GM23338 (cell line): Measurements from ENCODE around the gene CORO7.

Experiments used
- CTCF ChIP-seq, 2 experiments: fragments of 200-600 bp in 1 of 2; sonication (generic) in 1 of 2; conservative IDR thresholded peaks; 2 replicates each; pipeline versions ENCODE4 v1.5.1 to v1.6.1; 2016 to 2017; ENCODE audit warnings: antibody characterized with exemption in 2 of 2, low read depth in 2 of 2, mild to moderate bottlenecking in 2 of 2, moderate library complexity in 1 of 2
- EZH2 ChIP-seq: fragments of 200-600 bp; sonication (generic); IDR thresholded peaks from one replicate; pipeline ENCODE4 v1.8.0; 2017; ENCODE audit warnings: antibody characterized with exemption, mild to moderate bottlenecking, low read depth; ENCODE audit not compliant: unreplicated experiment
- EZH2phosphoT487 ChIP-seq: fragments of 200-600 bp; sonication (generic); IDR thresholded peaks from one replicate; pipeline ENCODE4 v1.8.1; 2018; ENCODE audit warnings: antibody characterized with exemption; ENCODE audit not compliant: unreplicated experiment
- JUNB ChIP-seq: IDR thresholded peaks from one replicate; pipeline ENCODE4 v1.6.1; 2016; ENCODE audit warnings: antibody characterized with exemption; ENCODE audit not compliant: unreplicated experiment
- POLR2AphosphoS5 ChIP-seq: IDR thresholded peaks from 2 replicates; pipeline ENCODE4 v1.6.1; 2016; ENCODE audit warnings: antibody characterized with exemption, low read depth
- STAT1 ChIP-seq: IDR thresholded peaks from one replicate; pipeline ENCODE4 v1.6.1; 2016; ENCODE audit warnings: antibody characterized with exemption; ENCODE audit not compliant: unreplicated experiment
- ZNF114 ChIP-seq: fragments of 250-450 bp; sonication (Bioruptor Pico); IDR thresholded peaks from 2 replicates; pipeline ENCODE4 v1.5.0; 2020; ENCODE audit warnings: mild to moderate bottlenecking, moderate library complexity
- TF ChIP-seq, protein P1 (sequence below): IDR thresholded peaks from one replicate; pipeline ENCODE4 v1.6.1; 2018; ENCODE audit warnings: antibody characterized with exemption; ENCODE audit not compliant: unreplicated experiment

DNA sequence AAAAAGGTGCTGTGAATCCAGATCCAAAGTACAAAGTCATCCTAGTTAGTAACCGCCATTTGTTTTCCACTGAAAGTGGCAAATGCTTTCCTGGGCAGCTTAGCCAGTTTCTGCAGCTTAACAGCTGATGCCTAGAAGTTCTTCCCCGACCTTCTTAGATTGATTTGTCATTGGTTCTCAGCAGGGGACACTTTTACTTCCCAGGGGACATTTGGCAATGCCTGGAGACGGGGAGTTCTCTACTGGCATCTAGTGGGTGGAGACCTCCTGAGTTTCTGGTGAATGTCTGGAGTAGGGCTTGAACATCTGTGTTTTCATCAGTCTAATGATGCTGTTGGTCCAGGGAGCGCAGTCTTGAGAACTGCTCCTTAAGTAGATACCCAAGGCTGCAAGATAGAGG is 16.8 kb upstream of the CORO7 start:
- TF ChIP-seq CTCF (conservative IDR thresholded peaks at IDR 0.05; ENCODE audit: low read depth in 2 of 2) = no peak
- TF ChIP-seq, protein P1, sequence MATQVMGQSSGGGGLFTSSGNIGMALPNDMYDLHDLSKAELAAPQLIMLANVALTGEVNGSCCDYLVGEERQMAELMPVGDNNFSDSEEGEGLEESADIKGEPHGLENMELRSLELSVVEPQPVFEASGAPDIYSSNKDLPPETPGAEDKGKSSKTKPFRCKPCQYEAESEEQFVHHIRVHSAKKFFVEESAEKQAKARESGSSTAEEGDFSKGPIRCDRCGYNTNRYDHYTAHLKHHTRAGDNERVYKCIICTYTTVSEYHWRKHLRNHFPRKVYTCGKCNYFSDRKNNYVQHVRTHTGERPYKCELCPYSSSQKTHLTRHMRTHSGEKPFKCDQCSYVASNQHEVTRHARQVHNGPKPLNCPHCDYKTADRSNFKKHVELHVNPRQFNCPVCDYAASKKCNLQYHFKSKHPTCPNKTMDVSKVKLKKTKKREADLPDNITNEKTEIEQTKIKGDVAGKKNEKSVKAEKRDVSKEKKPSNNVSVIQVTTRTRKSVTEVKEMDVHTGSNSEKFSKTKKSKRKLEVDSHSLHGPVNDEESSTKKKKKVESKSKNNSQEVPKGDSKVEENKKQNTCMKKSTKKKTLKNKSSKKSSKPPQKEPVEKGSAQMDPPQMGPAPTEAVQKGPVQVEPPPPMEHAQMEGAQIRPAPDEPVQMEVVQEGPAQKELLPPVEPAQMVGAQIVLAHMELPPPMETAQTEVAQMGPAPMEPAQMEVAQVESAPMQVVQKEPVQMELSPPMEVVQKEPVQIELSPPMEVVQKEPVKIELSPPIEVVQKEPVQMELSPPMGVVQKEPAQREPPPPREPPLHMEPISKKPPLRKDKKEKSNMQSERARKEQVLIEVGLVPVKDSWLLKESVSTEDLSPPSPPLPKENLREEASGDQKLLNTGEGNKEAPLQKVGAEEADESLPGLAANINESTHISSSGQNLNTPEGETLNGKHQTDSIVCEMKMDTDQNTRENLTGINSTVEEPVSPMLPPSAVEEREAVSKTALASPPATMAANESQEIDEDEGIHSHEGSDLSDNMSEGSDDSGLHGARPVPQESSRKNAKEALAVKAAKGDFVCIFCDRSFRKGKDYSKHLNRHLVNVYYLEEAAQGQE = no peak
- no peak for TF ChIP-seq POLR2AphosphoS5
- no peak for TF ChIP-seq STAT1
- TF ChIP-seq EZH2 = no peak
- TF ChIP-seq JUNB = no peak
- no peak for TF ChIP-seq ZNF114
- no peak for TF ChIP-seq EZH2phosphoT487
